Peyer's patch (tissue), 4 donors: ENCODE results near the gene NCKIPSD.

Experiments used
- CTCF ChIP-seq, 6 experiments: fragments of 450-650 bp in 4 of 6; fragments of 200-600 bp in 2 of 6; sonication (generic) in 1 of 6; IDR thresholded peaks; one replicate each; pipeline ENCODE4 v1.5.1; 2017 to 2019; ENCODE audit warnings: antibody characterized with exemption in 6 of 6, mild to moderate bottlenecking in 3 of 6, moderate library complexity in 1 of 6
- POLR2A ChIP-seq, 2 donors: fragments of 450-650 bp; IDR thresholded peaks; one replicate each; pipeline ENCODE4 v1.5.1; 2017; ENCODE audit warnings: antibody characterized with exemption in 2 of 2, mild to moderate bottlenecking in 2 of 2, moderate library complexity in 2 of 2

GRCh38 chr3:48681974-48682610 lies 3.6 kb downstream of the NCKIPSD start:
- TF ChIP-seq CTCF (IDR thresholded peaks at IDR 0.05), result no peak
- no peak for TF ChIP-seq POLR2A (IDR thresholded peaks at IDR 0.05)
